ENCODE results near the gene TNNC2.

TNNC2 gene

GRCh38 chr20:45781391-45781931 is 45.7 kb downstream of the TNNC2 start:
- peak; percentile 94 for DNase-seq
- H4K8ac ChIP-seq (ENCODE audit: low read length) = no peak overlapping the region
- H3K27me3 ChIP-seq (ENCODE audit: control insufficient read depth in 1 of 2, insufficient read depth in 1 of 2, low read length in 2 of 2) = no peaks in the 10 kb centered on the region
- peak overlapping the region; percentile 37 to 44 for H3K18ac ChIP-seq (ENCODE audit: low read depth in 1 of 2, low read length in 2 of 2)
- H3K4me3 ChIP-seq (ENCODE audit: insufficient read depth in 1 of 2, low read depth in 1 of 2, low read length in 2 of 2) = peak overlapping the region in 1 of 2 experiments; percentile 17
- H3K4me2 ChIP-seq (ENCODE audit: low read length, poor library complexity, severe bottlenecking) = no peak overlapping the region
- no peaks in the 10 kb centered on the region for H3K79me1 ChIP-seq (replicated peaks; ENCODE audit: low read length, poor library complexity, severe bottlenecking)
- peak overlapping the region; percentile 23 for H4K91ac ChIP-seq (ENCODE audit: low read length)
- no peaks in the 10 kb centered on the region for H3K36me3 ChIP-seq (ENCODE audit: control insufficient read depth in 1 of 2, insufficient read depth in 2 of 2, low read depth in 1 of 2, low read length in 2 of 2)
- no peak overlapping the region for H3K23ac ChIP-seq (ENCODE audit: low read length in 2 of 2)
- peak overlapping the region; percentile 85 for H3K9ac ChIP-seq (ENCODE audit: low read length)
- H3K14ac ChIP-seq (ENCODE audit: low read length in 2 of 2) = no peak overlapping the region
- H2AK5ac ChIP-seq (ENCODE audit: low read length, severe bottlenecking) = no peak overlapping the region
- peak overlapping the region; percentile 50 for H2BK120ac ChIP-seq (ENCODE audit: low read depth, low read length)
- peaks cover 14% of the 10 kb centered on the region for H3K4me1 ChIP-seq (ENCODE audit: control insufficient read depth, insufficient read depth, low read depth, low read length)
- H2BK5ac ChIP-seq (ENCODE audit: low read depth, low read length, poor library complexity, severe bottlenecking) = no peak overlapping the region
- peak overlapping the region in 1 of 2 experiments; percentile 51 for H2BK12ac ChIP-seq (ENCODE audit: low read length in 2 of 2)
- WGBS = 0% methylated on average over 3 of the region's 4 CpGs
- no peak overlapping the region for H2BK15ac ChIP-seq (ENCODE audit: low read depth, poor library complexity, severe bottlenecking)
- H3K9me3 ChIP-seq (ENCODE audit: control insufficient read depth, low read length) = no peaks in the 10 kb centered on the region
- peak overlapping the region in 1 of 2 experiments; percentile 10 for H3K4ac ChIP-seq (ENCODE audit: low read depth in 1 of 2, low read length in 2 of 2)
- peak overlapping the region; percentile 71 for H3K27ac ChIP-seq (ENCODE audit: low read length, poor library complexity, severe bottlenecking)
- H2AFZ ChIP-seq (ENCODE audit: low read depth, low read length) = no peak overlapping the region

GRCh38 chr20:45780159-45780558 is 47.0 kb downstream of the TNNC2 start:
- H2AK5ac ChIP-seq (ENCODE audit: low read length, severe bottlenecking) = peak overlapping the region; percentile 81
- no peak overlapping the region for H3K4me2 ChIP-seq (ENCODE audit: low read length, poor library complexity, severe bottlenecking)
- peak overlapping the region; percentile 6 to 61 for H3K18ac ChIP-seq (ENCODE audit: low read depth in 1 of 2, low read length in 2 of 2)
- H3K9me3 ChIP-seq (ENCODE audit: control insufficient read depth, low read length) = no peaks in the 10 kb centered on the region
- H3K27ac ChIP-seq (ENCODE audit: low read length, poor library complexity, severe bottlenecking) = peak overlapping the region; percentile 98
- peak overlapping the region in 1 of 2 experiments; percentile 26 for H3K14ac ChIP-seq (ENCODE audit: low read length in 2 of 2)
- no peak overlapping the region for H2BK15ac ChIP-seq (ENCODE audit: low read depth, poor library complexity, severe bottlenecking)
- peak overlapping the region in 1 of 2 experiments; percentile 19 for H3K4me3 ChIP-seq (ENCODE audit: insufficient read depth in 1 of 2, low read depth in 1 of 2, low read length in 2 of 2)
- H3K27me3 ChIP-seq (ENCODE audit: control insufficient read depth in 1 of 2, insufficient read depth in 1 of 2, low read length in 2 of 2) = no peaks in the 10 kb centered on the region
- H4K91ac ChIP-seq (ENCODE audit: low read length) = peak overlapping the region; percentile 5
- peak overlapping the region; percentile 85 for H3K9ac ChIP-seq (ENCODE audit: low read length)
- WGBS = 65% methylated on average over 4 of the region's 4 CpGs
- H2BK5ac ChIP-seq (ENCODE audit: low read depth, low read length, poor library complexity, severe bottlenecking) = peak overlapping the region; percentile 93
- H3K79me1 ChIP-seq (replicated peaks; ENCODE audit: low read length, poor library complexity, severe bottlenecking) = no peaks in the 10 kb centered on the region
- no peak overlapping the region for H3K23ac ChIP-seq (ENCODE audit: low read length in 2 of 2)
- no peak overlapping the region for H2AFZ ChIP-seq (ENCODE audit: low read depth, low read length)
- peaks cover 14% of the 10 kb centered on the region for H3K4me1 ChIP-seq (ENCODE audit: control insufficient read depth, insufficient read depth, low read depth, low read length)
- no peaks in the 10 kb centered on the region for H3K36me3 ChIP-seq (ENCODE audit: control insufficient read depth in 1 of 2, insufficient read depth in 2 of 2, low read depth in 1 of 2, low read length in 2 of 2)
- peak overlapping the region in 1 of 2 experiments; percentile 96 for H3K4ac ChIP-seq (ENCODE audit: low read depth in 1 of 2, low read length in 2 of 2)
- peak overlapping the region; percentile 29 for H2BK120ac ChIP-seq (ENCODE audit: low read depth, low read length)
- H2BK12ac ChIP-seq (ENCODE audit: low read length in 2 of 2) = peak overlapping the region; percentile 59 to 95
- DNase-seq = no peak
- peak overlapping the region; percentile 1 for H4K8ac ChIP-seq (ENCODE audit: low read length)

GRCh38 chr20:45779011-45779915 is 47.8 kb downstream of the TNNC2 start:
- Histone ChIP-seq H3K36me3 (ENCODE audit: control insufficient read depth in 1 of 2, insufficient read depth in 2 of 2, low read depth in 1 of 2, low read length in 2 of 2) (no peaks in the 10 kb centered on the region), H2AK5ac (ENCODE audit: low read length, severe bottlenecking) (peak overlapping the region; percentile 99), H2BK120ac (ENCODE audit: low read depth, low read length) (peak overlapping the region; percentile 29), H3K27ac (ENCODE audit: low read length, poor library complexity, severe bottlenecking) (peak overlapping the region; percentile 98), H2AFZ (ENCODE audit: low read depth, low read length) (no peak overlapping the region), H2BK5ac (ENCODE audit: low read depth, low read length, poor library complexity, severe bottlenecking) (peak overlapping the region; percentile 93), H3K23ac (ENCODE audit: low read length in 2 of 2) (no peak overlapping the region), H3K4ac (ENCODE audit: low read depth in 1 of 2, low read length in 2 of 2) (peak overlapping the region; percentile 16 to 96), H3K27me3 (ENCODE audit: control insufficient read depth in 1 of 2, insufficient read depth in 1 of 2, low read length in 2 of 2) (no peaks in the 10 kb centered on the region), H3K4me1 (ENCODE audit: control insufficient read depth, insufficient read depth, low read depth, low read length) (peaks cover 14% of the 10 kb centered on the region), H3K79me1 (replicated peaks; ENCODE audit: low read length, poor library complexity, severe bottlenecking) (no peaks in the 10 kb centered on the region), H2BK15ac (ENCODE audit: low read depth, poor library complexity, severe bottlenecking) (no peak overlapping the region), H3K4me3 (ENCODE audit: insufficient read depth in 1 of 2, low read depth in 1 of 2, low read length in 2 of 2) (peak overlapping the region in 1 of 2 experiments; percentile 61), H3K4me2 (ENCODE audit: low read length, poor library complexity, severe bottlenecking) (no peak overlapping the region), H3K14ac (ENCODE audit: low read length in 2 of 2) (peak overlapping the region in 1 of 2 experiments; percentile 85), H3K9ac (ENCODE audit: low read length) (peak overlapping the region; percentile 85), H2BK12ac (ENCODE audit: low read length in 2 of 2) (peak overlapping the region; percentile 98 to 100), H3K9me3 (ENCODE audit: control insufficient read depth, low read length) (no peaks in the 10 kb centered on the region), H3K18ac (ENCODE audit: low read depth in 1 of 2, low read length in 2 of 2) (peak overlapping the region; percentile 92 to 95), H4K91ac (ENCODE audit: low read length) (peak overlapping the region; percentile 97), H4K8ac (ENCODE audit: low read length) (peak overlapping the region; percentile 85)
- DNase-seq = peak; percentile 98
- 14% methylated on average over 7 of the region's 8 CpGs for WGBS

GRCh38 chr20:45776931-45777330 is 50.2 kb downstream of the TNNC2 start:
- 98% methylated on average over 5 of the region's 7 CpGs for WGBS
- no peak for DNase-seq

More at GRCh38 chr20:45776931-45777330, 50.2 kb downstream of the TNNC2 start:
- no peaks in the 10 kb centered on the region for H3K9me3 ChIP-seq (ENCODE audit: control insufficient read depth, low read length)
- H4K8ac ChIP-seq (ENCODE audit: low read length) = no peak overlapping the region
- H2BK120ac ChIP-seq (ENCODE audit: low read depth, low read length) = no peak overlapping the region
- no peaks in the 10 kb centered on the region for H3K27me3 ChIP-seq (ENCODE audit: control insufficient read depth in 1 of 2, insufficient read depth in 1 of 2, low read length in 2 of 2)
- H3K36me3 ChIP-seq (ENCODE audit: control insufficient read depth in 1 of 2, insufficient read depth in 2 of 2, low read depth in 1 of 2, low read length in 2 of 2) = no peaks in the 10 kb centered on the region
- H4K91ac ChIP-seq (ENCODE audit: low read length) = peak overlapping the region; percentile 77
- H2BK15ac ChIP-seq (ENCODE audit: low read depth, poor library complexity, severe bottlenecking) = peak overlapping the region; percentile 60
- H2AK5ac ChIP-seq (ENCODE audit: low read length, severe bottlenecking) = no peak overlapping the region
- no peak overlapping the region for H3K23ac ChIP-seq (ENCODE audit: low read length in 2 of 2)
- H3K4ac ChIP-seq (ENCODE audit: low read depth in 1 of 2, low read length in 2 of 2) = peak overlapping the region; percentile 9 to 85
- no peak overlapping the region for H3K4me2 ChIP-seq (ENCODE audit: low read length, poor library complexity, severe bottlenecking)
- peak overlapping the region; percentile 46 to 77 for H3K18ac ChIP-seq (ENCODE audit: low read depth in 1 of 2, low read length in 2 of 2)
- no peak overlapping the region for H3K4me3 ChIP-seq (ENCODE audit: insufficient read depth in 1 of 2, low read depth in 1 of 2, low read length in 2 of 2)
- no peaks in the 10 kb centered on the region for H3K79me1 ChIP-seq (replicated peaks; ENCODE audit: low read length, poor library complexity, severe bottlenecking)
- H2BK12ac ChIP-seq (ENCODE audit: low read length in 2 of 2) = peak overlapping the region; percentile 29 to 47
- H3K4me1 ChIP-seq (ENCODE audit: control insufficient read depth, insufficient read depth, low read depth, low read length) = peaks cover 9% of the 10 kb centered on the region
- peak overlapping the region in 1 of 2 experiments; percentile 48 for H3K14ac ChIP-seq (ENCODE audit: low read length in 2 of 2)
- no peak overlapping the region for H2AFZ ChIP-seq (ENCODE audit: low read depth, low read length)
- no peak overlapping the region for H2BK5ac ChIP-seq (ENCODE audit: low read depth, low read length, poor library complexity, severe bottlenecking)
- H3K9ac ChIP-seq (ENCODE audit: low read length) = no peak overlapping the region
- no peak overlapping the region for H3K27ac ChIP-seq (ENCODE audit: low read length, poor library complexity, severe bottlenecking)

Data from mesenchymal stem cell (in vitro differentiated cells and primary cell).